ENCODE data around the gene KLHL29. TPM values are rescaled to one million over a fixed set of nuclear protein-coding genes. Genes with fewer than 3 reads are reported as not detected.
A peak's percentile ranks its signal among the peaks of the same experiment; 100 is the strongest.

KLHL29 gene
- total and polyA plus RNA-seq, 5 donors from 2014 or later = 0.09 to 1.3 (median 0.24) TPM

GRCh38 chr2:23686405-23687029, 301.5 kb downstream of the KLHL29 start:
- Mint-ChIP-seq H3K27me3 (no peaks in the 10 kb centered on the region), H3K4me1 (peaks cover 0 to 4% (median 0%) of the 10 kb centered on the region in 4 donors)

GRCh38 chr2:23687214-23687613, 302.2 kb downstream of the KLHL29 start:
- H3K27ac Mint-ChIP-seq = no peak overlapping the region
- no peak overlapping the region for H3K4me3 Mint-ChIP-seq
- peaks cover 0 to 4% (median 0%) of the 10 kb centered on the region in 4 donors for H3K4me1 Mint-ChIP-seq
- H3K27me3 ChIP-seq (ENCODE audit: control insufficient read depth, insufficient read depth, low read length) = no peaks in the 10 kb centered on the region
- no peaks in the 10 kb centered on the region for H3K4me1 ChIP-seq (ENCODE audit: control insufficient read depth, insufficient read depth, low read length, poor library complexity, severe bottlenecking)
- H3K36me3 ChIP-seq (ENCODE audit: control insufficient read depth, insufficient read depth, low read length) = no peaks in the 10 kb centered on the region
- peaks cover 8% of the 10 kb centered on the region for H3K36me3 Mint-ChIP-seq
- H3K4me3 ChIP-seq (ENCODE audit: low read depth, low read length) = no peak overlapping the region
- DNase-seq = no peak
- H3K27me3 Mint-ChIP-seq = no peaks in the 10 kb centered on the region
- no peaks in the 10 kb centered on the region for H3K9me3 ChIP-seq (ENCODE audit: control insufficient read depth in 2 of 2, low read length in 2 of 2)
- no peak overlapping the region for H3K27ac ChIP-seq (ENCODE audit: insufficient read depth, low read length, poor library complexity, severe bottlenecking)
- ATAC-seq (ENCODE audit: low read depth in 2 of 2) = no peak
- no peaks in the 10 kb centered on the region for H3K9me3 Mint-ChIP-seq

More at GRCh38 chr2:23686405-23687029, 301.5 kb downstream of the KLHL29 start:
- H3K4me3 Mint-ChIP-seq = no peak overlapping the region
- H3K36me3 Mint-ChIP-seq = peaks cover 8% of the 10 kb centered on the region
- ATAC-seq (ENCODE audit: low read depth in 2 of 2) (no peak), DNase-seq (no peak)
- Histone ChIP-seq H3K4me1 (ENCODE audit: control insufficient read depth, insufficient read depth, low read length, poor library complexity, severe bottlenecking) (no peaks in the 10 kb centered on the region), H3K4me3 (ENCODE audit: low read depth, low read length) (no peak overlapping the region), H3K9me3 (ENCODE audit: control insufficient read depth in 2 of 2, low read length in 2 of 2) (no peaks in the 10 kb centered on the region), H3K36me3 (ENCODE audit: control insufficient read depth, insufficient read depth, low read length) (no peaks in the 10 kb centered on the region), H3K27me3 (ENCODE audit: control insufficient read depth, insufficient read depth, low read length) (no peaks in the 10 kb centered on the region), H3K27ac (ENCODE audit: insufficient read depth, low read length, poor library complexity, severe bottlenecking) (no peak overlapping the region)
- peak overlapping the region in 1 of 3 donors; percentile 52 for H3K27ac Mint-ChIP-seq
- H3K9me3 Mint-ChIP-seq = no peaks in the 10 kb centered on the region

- ATAC-seq (ENCODE audit: low read depth in 2 of 2) (no peak), DNase-seq (no peak)
- Mint-ChIP-seq H3K36me3 (peaks cover 8% of the 10 kb centered on the region), H3K4me3 (no peak overlapping the region), H3K27me3 (no peaks in the 10 kb centered on the region), H3K27ac (no peak overlapping the region), H3K4me1 (peaks cover 0 to 4% (median 0%) of the 10 kb centered on the region in 4 donors), H3K9me3 (no peaks in the 10 kb centered on the region)
- Histone ChIP-seq H3K27me3 (ENCODE audit: control insufficient read depth, insufficient read depth, low read length) (no peaks in the 10 kb centered on the region), H3K4me3 (ENCODE audit: low read depth, low read length) (no peak overlapping the region), H3K27ac (ENCODE audit: insufficient read depth, low read length, poor library complexity, severe bottlenecking) (no peak overlapping the region), H3K36me3 (ENCODE audit: control insufficient read depth, insufficient read depth, low read length) (no peaks in the 10 kb centered on the region), H3K9me3 (ENCODE audit: control insufficient read depth in 2 of 2, low read length in 2 of 2) (no peaks in the 10 kb centered on the region), H3K4me1 (ENCODE audit: control insufficient read depth, insufficient read depth, low read length, poor library complexity, severe bottlenecking) (no peaks in the 10 kb centered on the region)
Observed at GRCh38 chr2:23687713-23688112, 302.7 kb downstream of the KLHL29 start.

- Histone ChIP-seq H3K27ac (ENCODE audit: insufficient read depth, low read length, poor library complexity, severe bottlenecking) (no peak overlapping the region), H3K9me3 (ENCODE audit: control insufficient read depth in 2 of 2, low read length in 2 of 2) (no peaks in the 10 kb centered on the region), H3K4me3 (ENCODE audit: low read depth, low read length) (no peak overlapping the region), H3K27me3 (ENCODE audit: control insufficient read depth, insufficient read depth, low read length) (no peaks in the 10 kb centered on the region), H3K36me3 (ENCODE audit: control insufficient read depth, insufficient read depth, low read length) (no peaks in the 10 kb centered on the region), H3K4me1 (ENCODE audit: control insufficient read depth, insufficient read depth, low read length, poor library complexity, severe bottlenecking) (no peaks in the 10 kb centered on the region)
- peaks cover 0 to 4% (median 0%) of the 10 kb centered on the region in 4 donors for H3K4me1 Mint-ChIP-seq
- peaks cover 8% of the 10 kb centered on the region for H3K36me3 Mint-ChIP-seq
- no peak for DNase-seq
- no peaks in the 10 kb centered on the region for H3K9me3 Mint-ChIP-seq
- no peak overlapping the region for H3K27ac Mint-ChIP-seq
- no peak overlapping the region for H3K4me3 Mint-ChIP-seq
- no peaks in the 10 kb centered on the region for H3K27me3 Mint-ChIP-seq
- no peak for ATAC-seq (ENCODE audit: low read depth in 2 of 2)
Observed at GRCh38 chr2:23688486-23689130, 303.6 kb downstream of the KLHL29 start.

- DNase-seq = no peak
- Histone ChIP-seq H3K36me3 (ENCODE audit: control insufficient read depth, insufficient read depth, low read length) (no peaks in the 10 kb centered on the region), H3K27me3 (ENCODE audit: control insufficient read depth, insufficient read depth, low read length) (no peaks in the 10 kb centered on the region), H3K4me1 (ENCODE audit: control insufficient read depth, insufficient read depth, low read length, poor library complexity, severe bottlenecking) (no peaks in the 10 kb centered on the region), H3K27ac (ENCODE audit: insufficient read depth, low read length, poor library complexity, severe bottlenecking) (no peak overlapping the region), H3K4me3 (ENCODE audit: low read depth, low read length) (no peak overlapping the region), H3K9me3 (ENCODE audit: control insufficient read depth in 2 of 2, low read length in 2 of 2) (no peaks in the 10 kb centered on the region)
- Mint-ChIP-seq H3K4me3 (peak overlapping the region in 1 of 4 donors; percentile 15), H3K4me1 (no peaks in the 10 kb centered on the region), H3K27me3 (no peaks in the 10 kb centered on the region), H3K36me3 (peaks cover 8% of the 10 kb centered on the region), H3K9me3 (no peaks in the 10 kb centered on the region), H3K27ac (no peak overlapping the region)
- ATAC-seq (ENCODE audit: low read depth in 2 of 2) = no peak
Observed at GRCh38 chr2:23689131-23689700, 304.2 kb downstream of the KLHL29 start.

- no peak overlapping the region for H3K4me3 Mint-ChIP-seq
- no peak overlapping the region for H3K27ac Mint-ChIP-seq
- no peaks in the 10 kb centered on the region for H3K27me3 Mint-ChIP-seq
- no peaks in the 10 kb centered on the region for H3K27me3 ChIP-seq (ENCODE audit: control insufficient read depth, insufficient read depth, low read length)
- H3K27ac ChIP-seq (ENCODE audit: insufficient read depth, low read length, poor library complexity, severe bottlenecking) = no peak overlapping the region
- H3K9me3 Mint-ChIP-seq = no peaks in the 10 kb centered on the region
- H3K36me3 Mint-ChIP-seq = peaks cover 8% of the 10 kb centered on the region
- ATAC-seq (ENCODE audit: low read depth in 2 of 2) (no peak), DNase-seq (no peak)
- H3K4me1 Mint-ChIP-seq = peaks cover 0 to 3% (median 0%) of the 10 kb centered on the region in 4 donors
- no peak overlapping the region for H3K4me3 ChIP-seq (ENCODE audit: low read depth, low read length)
- no peaks in the 10 kb centered on the region for H3K4me1 ChIP-seq (ENCODE audit: control insufficient read depth, insufficient read depth, low read length, poor library complexity, severe bottlenecking)
- no peaks in the 10 kb centered on the region for H3K36me3 ChIP-seq (ENCODE audit: control insufficient read depth, insufficient read depth, low read length)
- no peaks in the 10 kb centered on the region for H3K9me3 ChIP-seq (ENCODE audit: control insufficient read depth in 2 of 2, low read length in 2 of 2)
Observed at GRCh38 chr2:23689891-23690290, 304.9 kb downstream of the KLHL29 start.

- Histone ChIP-seq H3K36me3 (ENCODE audit: control insufficient read depth, insufficient read depth, low read length) (no peaks in the 10 kb centered on the region), H3K9me3 (ENCODE audit: control insufficient read depth in 2 of 2, low read length in 2 of 2) (no peaks in the 10 kb centered on the region), H3K27ac (ENCODE audit: insufficient read depth, low read length, poor library complexity, severe bottlenecking) (no peak overlapping the region), H3K4me3 (ENCODE audit: low read depth, low read length) (no peak overlapping the region), H3K27me3 (ENCODE audit: control insufficient read depth, insufficient read depth, low read length) (no peaks in the 10 kb centered on the region), H3K4me1 (ENCODE audit: control insufficient read depth, insufficient read depth, low read length, poor library complexity, severe bottlenecking) (no peaks in the 10 kb centered on the region)
- ATAC-seq (ENCODE audit: low read depth in 2 of 2) = no peak
- Mint-ChIP-seq H3K4me3 (no peak overlapping the region), H3K27me3 (no peaks in the 10 kb centered on the region), H3K36me3 (peaks cover 8% of the 10 kb centered on the region), H3K4me1 (peaks cover 0 to 3% (median 0%) of the 10 kb centered on the region in 4 donors), H3K9me3 (no peaks in the 10 kb centered on the region), H3K27ac (no peak overlapping the region)
- DNase-seq = no peak
Observed at GRCh38 chr2:23690421-23691105, 305.6 kb downstream of the KLHL29 start.
